Caki2 (cell line): ENCODE measurements around the gene CUL2. TPM values are rescaled to one million over a fixed set of nuclear protein-coding genes. Genes with fewer than 3 reads are reported as not detected.

Source experiments
- DNase-seq: peaks from one replicate; pipeline ENCODE4 v3.0.0-alpha.2; 2015; ENCODE audit warnings: low read depth
- in situ Hi-C: cut with HindIII; loops from 2 replicates; pipeline ENCODE4 v1.10.0; 2016; ENCODE audit warnings: low sequenced_read_pairs, low pct_unique_long_range_greater_than_20kb, mixed read lengths
- total RNA-seq: library from RNA; depleted of rRNA; stranded (reverse); fragments of >200 nt; shearing (Covaris generic); gene quantifications from 2 replicates; pipeline ENCODE4 v1.2.3, GENCODE V29; 2014; ENCODE audit warnings: low replicate concordance; rRNA removed

CUL2 gene
- total RNA-seq, result 10.4 and 14.9 TPM in 2 replicates

DNA sequence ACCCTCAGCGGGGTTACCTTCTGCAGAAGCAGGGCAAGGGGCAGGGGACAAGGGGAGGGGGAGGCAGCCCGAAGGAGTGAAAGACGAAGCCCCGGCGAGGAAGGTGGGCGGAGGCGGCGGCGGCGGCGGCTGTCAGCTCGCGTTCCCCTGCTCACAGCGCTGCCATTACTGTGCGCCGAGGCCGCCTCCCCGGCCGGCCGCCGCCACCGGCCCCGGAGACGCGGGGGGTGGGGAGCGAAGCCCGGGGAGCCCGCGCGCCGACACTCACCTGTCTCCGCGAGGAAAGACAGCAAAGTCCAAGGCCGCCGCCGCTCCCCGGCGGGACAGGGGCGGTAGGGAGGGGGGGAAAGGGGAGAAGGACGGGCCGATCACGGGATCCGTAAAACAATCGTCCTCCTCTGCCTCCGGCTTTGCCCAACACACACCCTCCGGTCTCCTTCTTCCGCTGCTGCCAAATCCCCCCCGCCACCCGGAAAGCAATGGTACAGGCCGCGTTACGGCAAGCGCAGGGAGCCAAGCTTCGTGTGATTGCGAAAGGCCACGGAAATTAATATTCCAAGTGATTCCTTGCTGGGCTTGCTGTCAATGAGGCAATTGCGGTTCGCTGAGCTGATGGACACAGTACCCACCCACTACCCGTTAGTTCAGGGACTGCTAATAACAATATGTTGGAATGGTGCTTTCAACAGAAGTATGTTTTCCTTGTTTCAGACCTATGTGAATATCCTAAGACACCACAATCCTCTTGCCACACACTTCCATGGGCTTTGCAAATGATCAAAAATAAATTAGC lies at the start of gene CUL2:
CUL2 (minus strand) TSS at position 180 of the 793 bp plus-strand sequence. CDS start 19,024 bp downstream, outside the sequence.
- DNase-seq, result peak; percentile 93
- in situ Hi-C loops, result no loop called here

DNA sequence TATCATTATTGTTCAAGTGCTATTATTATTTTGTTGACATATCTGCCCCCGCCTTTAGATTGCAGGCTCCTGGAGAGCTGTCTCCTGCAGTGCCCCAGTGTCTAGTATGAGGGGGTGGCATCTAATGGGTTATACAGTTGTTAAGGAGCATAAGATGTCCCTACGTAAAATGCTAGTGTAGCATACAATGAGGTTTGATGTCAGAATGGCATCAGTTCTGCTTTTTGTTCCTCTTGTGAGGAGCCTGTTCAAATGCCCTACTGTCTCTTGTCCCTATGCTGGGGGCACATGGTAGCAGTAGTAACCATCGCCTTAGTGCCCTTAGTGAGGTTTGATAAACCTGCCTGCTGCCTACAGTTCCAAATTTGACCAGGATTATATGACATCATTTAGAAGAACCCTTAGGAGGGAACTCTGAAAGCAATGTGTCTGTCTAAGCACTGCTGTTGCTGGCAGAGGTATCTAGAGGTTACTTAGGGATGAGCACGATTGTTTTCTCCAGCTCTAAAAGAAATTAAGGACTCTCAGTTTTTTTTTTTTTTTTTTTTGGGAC lies 46.2 kb upstream of the CUL2 start:
- in situ Hi-C loops, result no loop called here
- DNase-seq, result no peak

DNA sequence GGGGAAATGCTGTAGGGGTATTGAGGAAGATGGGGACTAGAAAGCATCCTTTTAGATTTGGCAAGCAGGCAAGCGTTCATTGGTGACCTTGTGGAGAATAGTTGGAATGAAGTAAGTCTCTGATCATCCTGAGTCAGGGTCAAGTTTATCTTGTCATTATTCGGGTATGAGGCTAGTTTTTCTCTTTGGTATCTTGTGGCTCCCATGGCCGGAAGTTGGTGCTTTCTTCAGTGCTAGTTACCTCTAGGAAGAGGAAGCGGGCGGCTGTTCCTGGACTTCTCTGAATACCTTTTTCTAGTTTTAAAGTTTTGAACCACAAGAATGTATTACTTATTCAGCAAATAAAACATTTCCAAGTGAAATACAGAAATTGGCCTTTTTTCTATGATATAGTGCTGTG lies 45.7 kb upstream of the CUL2 start:
- DNase-seq, result no peak
- in situ Hi-C loops, result no loop called here

DNA sequence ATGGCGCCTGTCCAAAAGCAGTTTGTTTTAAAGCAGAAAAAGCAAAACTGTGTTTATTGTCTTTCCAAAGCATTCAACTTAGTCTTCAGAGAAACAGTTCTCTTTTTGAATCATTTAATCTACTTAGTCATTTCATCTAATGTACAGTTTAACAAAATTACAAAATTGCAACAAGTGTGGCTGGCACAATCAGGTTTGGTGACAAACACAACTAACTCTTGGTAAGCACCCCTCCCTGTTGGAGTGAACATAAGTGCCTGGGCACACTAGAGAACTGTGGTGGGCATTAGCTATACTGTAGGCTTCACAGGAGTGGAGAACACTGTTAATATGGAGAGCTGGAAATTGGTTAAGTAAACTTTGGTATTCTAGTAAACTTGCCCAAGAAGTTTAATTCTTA lies 43.4 kb upstream of the CUL2 start:
- in situ Hi-C loops, result no loop called here

DNA sequence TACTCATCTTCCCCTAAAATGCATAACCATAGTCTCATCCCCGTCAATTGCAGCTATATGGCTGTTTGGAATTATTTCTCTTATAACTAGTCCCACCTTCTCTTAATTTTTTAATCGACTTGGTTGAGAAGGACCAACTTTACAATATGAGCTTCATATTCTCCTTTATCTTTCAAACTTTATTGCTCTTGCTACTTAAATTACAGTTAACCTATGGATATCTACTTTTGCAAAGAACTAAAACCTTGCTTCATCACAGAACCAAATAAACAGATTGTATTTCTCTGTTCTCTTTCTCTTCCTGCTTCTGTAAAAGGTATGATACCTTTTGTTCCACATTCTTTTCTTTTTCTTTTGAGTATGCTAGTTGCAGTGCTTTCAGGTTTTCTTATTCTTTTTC lies 42.6 kb upstream of the CUL2 start:
- DNase-seq, result no peak
- in situ Hi-C loops, result no loop called here

More for the DNA sequence above, 43.4 kb upstream of the CUL2 start:
- no peak for DNase-seq

DNA sequence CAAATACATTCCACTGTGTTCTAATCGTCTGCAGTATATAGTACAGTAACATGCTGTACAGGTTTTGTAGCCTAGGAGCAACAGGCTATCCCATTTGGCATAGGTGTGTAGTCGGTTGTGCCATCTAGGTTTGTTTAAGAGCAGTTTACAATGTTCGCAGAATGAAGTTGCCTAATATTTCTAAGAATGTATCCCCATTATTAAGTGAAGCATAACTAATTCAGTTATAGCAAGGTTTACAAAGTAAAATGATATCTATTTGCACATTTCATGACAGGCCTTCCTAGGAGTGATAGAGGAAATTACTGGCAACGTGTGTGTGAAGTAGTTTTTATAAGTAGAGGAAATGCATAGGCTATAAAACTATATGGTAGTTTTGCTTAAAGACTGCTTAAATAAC lies 40.5 kb upstream of the CUL2 start:
- in situ Hi-C loops, result no loop called here
- DNase-seq, result no peak

GRCh38 chr10:35129185-35129674 lies 39.1 kb upstream of the CUL2 start:
- in situ Hi-C loops, result no loop called here

GRCh38 chr10:35127289-35127891 lies 37.2 kb upstream of the CUL2 start:
- peak; percentile 58 for DNase-seq
- in situ Hi-C loops, result no loop called here

More at GRCh38 chr10:35129185-35129674, 39.1 kb upstream of the CUL2 start:
- DNase-seq, result no peak

GRCh38 chr10:35126530-35127288 lies 36.6 kb upstream of the CUL2 start, which contains the start of gene CREM:
CREM (plus strand) TSS chr10:35126846; CDS start chr10:35137836, 10,990 bp downstream.
- peak; percentile 98 for DNase-seq
- in situ Hi-C loops, result no loop called here

DNA sequence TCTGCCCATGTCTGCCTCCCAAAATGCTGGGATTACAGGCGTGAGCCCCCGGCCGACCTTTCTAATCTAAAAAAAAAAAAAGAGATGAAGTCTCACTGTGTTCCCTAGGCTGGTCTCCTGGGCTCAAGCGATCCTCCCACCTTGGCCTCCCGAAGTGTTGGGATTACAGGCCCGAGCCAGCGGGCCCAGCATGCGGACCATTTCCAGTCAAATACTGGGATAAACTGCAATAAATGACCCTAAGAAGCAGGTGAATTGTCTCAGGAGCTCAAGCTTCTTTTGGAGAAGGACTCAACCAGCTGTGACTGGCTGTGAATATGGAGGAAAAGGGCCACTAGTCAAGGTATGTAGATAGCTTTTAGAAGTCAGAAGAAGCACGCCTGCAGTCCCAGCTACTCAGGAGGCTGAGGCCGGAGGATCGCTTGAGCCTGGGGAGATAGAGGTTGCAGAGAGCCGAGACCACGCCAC lies 36.0 kb upstream of the CUL2 start:
- in situ Hi-C loops, result no loop called here
- DNase-seq, result no peak

DNA sequence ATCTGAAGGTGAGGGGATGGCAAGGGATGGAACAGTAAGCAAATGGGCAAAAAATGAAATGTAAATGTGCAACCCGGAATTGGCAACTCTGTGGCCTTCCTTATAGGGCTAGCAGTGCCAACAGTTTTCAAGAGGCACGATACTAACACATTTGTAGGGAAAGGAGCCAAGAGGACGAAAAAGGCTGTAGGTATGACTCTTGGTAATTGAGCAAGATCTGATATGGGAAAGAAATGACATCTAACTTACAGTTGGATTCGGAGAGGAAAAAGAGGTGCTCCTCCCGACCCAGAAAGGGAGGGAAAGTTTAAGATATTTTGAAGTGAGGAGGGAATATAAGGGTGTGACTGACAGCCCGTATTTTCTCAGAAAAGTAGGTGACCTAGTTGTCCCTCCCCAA lies 34.4 kb upstream of the CUL2 start:
- in situ Hi-C loops, result no loop called here
- DNase-seq, result no peak

DNA sequence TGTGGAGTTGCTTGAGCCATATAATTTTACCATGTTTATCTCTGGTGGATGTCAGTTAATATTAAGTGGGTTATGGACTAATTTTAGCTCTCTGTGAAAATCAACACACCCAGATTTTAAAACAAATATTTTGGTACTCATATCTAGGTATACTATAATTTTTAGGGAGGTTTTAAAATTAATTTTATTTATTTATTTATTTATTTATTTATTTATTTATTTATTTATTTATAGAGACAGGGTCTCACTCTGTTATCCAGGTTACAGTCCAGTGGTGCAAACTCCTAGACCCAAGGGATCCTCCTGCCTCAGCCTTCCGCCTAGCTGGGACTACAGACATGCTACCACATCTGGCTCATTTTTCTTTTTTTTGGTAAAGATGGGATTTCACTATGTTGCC lies 29.2 kb upstream of the CUL2 start:
- in situ Hi-C loops, result no loop called here
- DNase-seq, result no peak

DNA sequence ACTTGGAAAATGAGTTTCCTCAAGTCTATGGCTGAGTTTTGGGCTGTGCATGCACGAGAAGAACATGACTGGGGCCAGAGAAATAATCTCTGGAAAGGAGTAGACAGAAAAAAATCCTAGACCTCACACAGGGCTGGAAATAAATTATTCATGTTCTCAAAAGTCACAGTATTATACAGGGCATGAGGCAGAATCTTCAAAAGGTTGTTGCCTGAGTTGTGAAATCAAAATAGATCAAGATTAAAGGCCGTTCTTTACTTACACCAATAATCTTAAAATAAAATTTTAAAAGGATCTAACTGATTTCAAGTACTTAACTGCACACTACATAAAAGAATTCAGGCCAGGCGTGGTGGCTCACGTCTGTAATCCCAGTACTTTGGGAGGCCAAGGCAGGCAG lies 22.4 kb upstream of the CUL2 start:
- DNase-seq, result no peak
- in situ Hi-C loops, result no loop called here

- in situ Hi-C loops, result no loop called here
- DNase-seq, result no peak
Measured at GRCh38 chr10:35103882-35104281, 13.7 kb upstream of the CUL2 start.

- no peak for DNase-seq
- in situ Hi-C loops, result no loop called here
Measured at GRCh38 chr10:35097510-35097909, 7.4 kb upstream of the CUL2 start.

GRCh38 chr10:35096312-35096711 lies 6.2 kb upstream of the CUL2 start:
- in situ Hi-C loops, result no loop called here
- no peak for DNase-seq

DNA sequence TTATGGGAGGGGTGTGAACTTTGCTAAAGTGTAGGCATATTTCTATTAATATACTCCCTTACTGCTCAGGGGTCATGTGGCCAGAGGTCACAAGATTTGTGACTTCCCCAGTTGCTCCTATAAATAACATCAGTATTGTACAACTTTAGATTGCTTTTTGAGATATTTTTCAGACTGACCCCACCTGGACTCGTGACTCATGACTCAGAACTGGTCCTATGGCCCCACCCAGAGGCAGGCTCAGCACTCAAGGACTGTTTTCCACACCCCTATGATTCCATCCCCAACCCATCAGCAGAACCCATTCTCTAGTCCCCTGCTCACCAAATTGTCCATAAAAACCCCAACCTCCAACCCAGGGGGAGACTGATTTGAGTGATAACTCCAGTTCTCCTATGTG lies 2.7 kb upstream of the CUL2 start:
- no peak for DNase-seq
- in situ Hi-C loops, result no loop called here

- in situ Hi-C loops, result no loop called here
- no peak for DNase-seq
Measured at GRCh38 chr10:35091994-35092790, 2.1 kb upstream of the CUL2 start.
